Endothelial cell (in vitro differentiated cells): Measurements from ENCODE around the gene RANBP10. TPM values are rescaled to one million over a fixed set of nuclear protein-coding genes. Genes with fewer than 3 reads are reported as not detected.

ENCODE experiments used
- DNase-seq: peaks from one replicate; pipeline ENCODE4 v3.0.0; 2021; ENCODE audit warnings: low spot score
- H3K27ac Mint-ChIP-seq: one replicate; pipeline ENCODE4 v1.8.0; 2021; ENCODE audit warnings: mixed read lengths, inconsistent platforms; ENCODE audit not compliant: unreplicated experiment
- H3K27me3 Mint-ChIP-seq: one replicate; pipeline ENCODE4 v1.8.0; 2021; ENCODE audit warnings: mild to moderate bottlenecking, moderate library complexity, mixed read lengths, inconsistent platforms; ENCODE audit not compliant: unreplicated experiment
- H3K36me3 Mint-ChIP-seq: one replicate; pipeline ENCODE4 v1.8.0; 2021; ENCODE audit warnings: mild to moderate bottlenecking, low read depth, mixed read lengths, inconsistent platforms; ENCODE audit not compliant: unreplicated experiment
- H3K4me1 Mint-ChIP-seq: one replicate; pipeline ENCODE4 v1.8.0; 2021; ENCODE audit warnings: mild to moderate bottlenecking, mixed read lengths, inconsistent platforms; ENCODE audit not compliant: unreplicated experiment
- H3K4me3 Mint-ChIP-seq: one replicate; pipeline ENCODE4 v1.8.0; 2021; ENCODE audit warnings: mild to moderate bottlenecking, mixed read lengths, inconsistent platforms; ENCODE audit not compliant: unreplicated experiment
- H3K9me3 Mint-ChIP-seq: one replicate; pipeline ENCODE4 v1.8.0; 2021; ENCODE audit warnings: mixed read lengths, inconsistent platforms; ENCODE audit not compliant: unreplicated experiment
- total RNA-seq: library from RNA; stranded (reverse); fragmentation: NEBNext Ultra II Directional; extraction: Animal tissue kit (Norgen Biotek cat#: 25700); gene quantifications from one replicate; pipeline ENCODE4 v1.2.1, GENCODE V29; 2021; ENCODE audit not compliant: unreplicated experiment
- TF ChIP-seq, protein P1 (sequence below): fragments of 200-600 bp; sonication (generic); IDR thresholded peaks from one replicate; pipeline ENCODE4 v1.5.0; 2021; ENCODE audit warnings: antibody characterized with exemption; ENCODE audit not compliant: unreplicated experiment

Gene RANBP10
- total RNA-seq, 1 donor from 2014 or later, result 19.5 TPM

DNA sequence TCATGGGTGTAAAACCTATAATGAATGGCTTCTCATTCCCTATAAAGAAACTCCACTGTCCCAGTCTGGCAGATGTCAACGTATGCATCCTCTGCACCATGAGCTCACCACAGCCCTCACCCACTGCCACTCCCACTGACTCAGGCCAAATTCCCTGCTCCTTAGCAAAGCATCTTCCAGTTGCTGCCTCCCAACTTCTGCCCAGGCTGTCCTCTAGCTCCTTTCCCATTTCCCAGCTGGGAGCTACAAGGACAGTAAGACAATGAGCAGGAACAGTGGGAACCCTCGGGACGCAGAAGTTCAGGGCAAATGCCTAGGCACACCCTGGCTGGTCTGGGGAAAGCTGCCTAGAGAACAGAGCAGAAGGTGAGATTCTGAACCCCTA is 26.7 kb upstream of the RANBP10 start:
- peak overlapping the region; percentile 90 for H3K4me3 Mint-ChIP-seq
- H3K36me3 Mint-ChIP-seq, result peaks cover 14% of the 10 kb centered on the region
- DNase-seq, result no peak
- H3K27ac Mint-ChIP-seq, result peak overlapping the region; percentile 13
- peaks cover 18% of the 10 kb centered on the region for H3K4me1 Mint-ChIP-seq
- peaks cover 10% of the 10 kb centered on the region for H3K27me3 Mint-ChIP-seq
- TF ChIP-seq, protein P1, sequence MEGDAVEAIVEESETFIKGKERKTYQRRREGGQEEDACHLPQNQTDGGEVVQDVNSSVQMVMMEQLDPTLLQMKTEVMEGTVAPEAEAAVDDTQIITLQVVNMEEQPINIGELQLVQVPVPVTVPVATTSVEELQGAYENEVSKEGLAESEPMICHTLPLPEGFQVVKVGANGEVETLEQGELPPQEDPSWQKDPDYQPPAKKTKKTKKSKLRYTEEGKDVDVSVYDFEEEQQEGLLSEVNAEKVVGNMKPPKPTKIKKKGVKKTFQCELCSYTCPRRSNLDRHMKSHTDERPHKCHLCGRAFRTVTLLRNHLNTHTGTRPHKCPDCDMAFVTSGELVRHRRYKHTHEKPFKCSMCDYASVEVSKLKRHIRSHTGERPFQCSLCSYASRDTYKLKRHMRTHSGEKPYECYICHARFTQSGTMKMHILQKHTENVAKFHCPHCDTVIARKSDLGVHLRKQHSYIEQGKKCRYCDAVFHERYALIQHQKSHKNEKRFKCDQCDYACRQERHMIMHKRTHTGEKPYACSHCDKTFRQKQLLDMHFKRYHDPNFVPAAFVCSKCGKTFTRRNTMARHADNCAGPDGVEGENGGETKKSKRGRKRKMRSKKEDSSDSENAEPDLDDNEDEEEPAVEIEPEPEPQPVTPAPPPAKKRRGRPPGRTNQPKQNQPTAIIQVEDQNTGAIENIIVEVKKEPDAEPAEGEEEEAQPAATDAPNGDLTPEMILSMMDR, result no peak
- no peaks in the 10 kb centered on the region for H3K9me3 Mint-ChIP-seq

DNA sequence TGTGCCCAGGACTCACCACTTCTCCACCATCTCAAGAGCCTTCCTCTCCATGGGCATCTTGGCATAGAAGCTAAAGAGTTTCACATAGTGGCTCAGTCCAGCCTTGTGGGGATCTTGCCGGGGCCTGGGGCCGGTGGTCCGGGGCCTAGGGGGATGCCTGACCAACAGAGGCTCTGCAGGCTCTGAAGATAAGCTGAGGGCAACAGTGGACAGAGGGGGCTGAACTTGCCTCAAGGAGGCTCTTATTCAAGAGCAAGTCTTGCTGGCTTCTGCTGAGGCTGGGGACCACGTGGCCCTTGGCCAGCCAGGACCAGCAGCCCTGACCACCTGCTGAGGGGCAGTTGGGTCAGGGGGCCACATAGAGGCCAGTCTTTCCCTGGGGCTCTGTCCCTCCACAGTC is 22.3 kb upstream of the RANBP10 start:
- Mint-ChIP-seq H3K36me3 (peaks cover 26% of the 10 kb centered on the region), H3K27ac (peak overlapping the region; percentile 77), H3K27me3 (peaks cover 12% of the 10 kb centered on the region), H3K4me3 (no peak overlapping the region), H3K4me1 (peaks cover 18% of the 10 kb centered on the region), H3K9me3 (no peaks in the 10 kb centered on the region)
- DNase-seq, result no peak
- TF ChIP-seq, protein P1, result no peak

DNA sequence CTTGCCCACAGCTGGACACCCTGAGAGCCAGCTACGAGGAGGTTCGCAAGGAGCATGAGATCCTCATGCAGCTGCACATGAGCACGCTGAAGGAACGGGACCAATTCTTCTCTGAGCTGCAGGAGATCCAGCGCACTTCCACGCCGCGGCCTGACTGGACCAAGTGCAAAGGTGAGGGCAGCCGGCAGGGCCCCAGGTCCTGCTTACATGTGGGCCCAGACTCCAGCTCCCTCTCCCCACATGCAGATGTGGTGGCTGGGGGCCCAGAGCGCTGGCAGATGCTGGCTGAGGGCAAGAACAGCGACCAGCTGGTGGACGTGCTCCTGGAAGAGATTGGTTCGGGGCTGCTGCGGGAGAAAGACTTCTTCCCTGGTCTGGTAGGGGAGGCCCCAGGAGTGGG is 19.5 kb upstream of the RANBP10 start:
- no peaks in the 10 kb centered on the region for H3K9me3 Mint-ChIP-seq
- no peaks in the 10 kb centered on the region for H3K4me1 Mint-ChIP-seq
- H3K27me3 Mint-ChIP-seq, result peaks cover 13% of the 10 kb centered on the region
- peaks cover 24% of the 10 kb centered on the region for H3K36me3 Mint-ChIP-seq
- H3K4me3 Mint-ChIP-seq, result no peak overlapping the region
- no peak for DNase-seq
- TF ChIP-seq, protein P1, result no peak
- no peak overlapping the region for H3K27ac Mint-ChIP-seq

DNA sequence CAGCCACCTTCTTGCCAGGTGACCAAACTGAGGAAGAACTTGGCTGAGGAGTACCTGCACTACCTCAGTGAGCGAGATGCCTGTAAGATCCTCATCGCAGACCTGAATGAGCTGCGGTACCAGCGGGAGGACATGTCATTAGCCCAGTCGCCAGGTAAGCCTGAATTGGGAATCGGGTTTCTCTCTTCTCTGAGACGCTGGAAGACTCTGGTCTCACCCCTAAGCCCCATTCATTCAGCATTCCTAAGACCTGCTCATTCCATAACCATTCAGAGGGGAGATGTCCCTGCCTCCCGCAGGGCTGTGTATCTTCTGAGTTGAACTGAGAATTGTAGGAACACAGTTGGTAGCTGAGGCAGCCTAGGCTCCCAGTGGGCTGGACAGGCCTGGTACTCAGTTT is 18.8 kb upstream of the RANBP10 start:
- TF ChIP-seq, protein P1, result no peak
- Mint-ChIP-seq H3K27me3 (peaks cover 13% of the 10 kb centered on the region), H3K4me3 (peak overlapping the region; percentile 49), H3K27ac (no peak overlapping the region), H3K4me1 (no peaks in the 10 kb centered on the region), H3K9me3 (no peaks in the 10 kb centered on the region), H3K36me3 (peaks cover 19% of the 10 kb centered on the region)
- DNase-seq, result no peak

DNA sequence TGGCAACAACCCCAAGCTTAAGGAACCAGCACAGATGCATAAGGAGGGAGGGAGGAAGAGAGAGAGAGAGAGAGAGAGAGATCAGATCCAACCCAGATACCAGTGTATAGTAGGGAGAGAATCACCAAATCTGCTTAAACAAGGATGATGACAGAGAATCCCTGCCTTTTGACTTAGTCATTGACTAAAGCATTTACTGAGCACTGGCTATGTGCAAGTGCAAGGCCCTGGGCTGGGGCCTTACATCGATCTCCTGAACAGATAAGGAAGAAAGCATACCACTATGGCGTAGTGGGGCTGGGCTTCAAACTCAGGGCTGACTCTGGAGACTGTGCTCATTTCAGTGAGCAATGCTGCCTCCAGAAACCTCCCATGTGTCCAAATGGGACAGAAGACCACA is 16.2 kb upstream of the RANBP10 start:
- Mint-ChIP-seq H3K27me3 (peaks cover 10% of the 10 kb centered on the region), H3K4me3 (no peak overlapping the region), H3K27ac (no peak overlapping the region), H3K4me1 (no peaks in the 10 kb centered on the region), H3K36me3 (peaks cover 12% of the 10 kb centered on the region), H3K9me3 (no peaks in the 10 kb centered on the region)
- TF ChIP-seq, protein P1, result no peak
- no peak for DNase-seq
